SK-N-MC (cell line): ENCODE results near the gene KATNAL1.

Experiments used
- EZH2 ChIP-seq: fragments of 200-600 bp; sonication (generic); IDR thresholded peaks from one replicate; pipeline ENCODE4 v1.6.1; 2017; ENCODE audit warnings: antibody characterized with exemption
- POLR2AphosphoS5 ChIP-seq: IDR thresholded peaks from 2 replicates; pipeline ENCODE4 v1.6.1; 2012; ENCODE audit warnings: mild to moderate bottlenecking, low read depth, low read length, borderline replicate concordance

DNA sequence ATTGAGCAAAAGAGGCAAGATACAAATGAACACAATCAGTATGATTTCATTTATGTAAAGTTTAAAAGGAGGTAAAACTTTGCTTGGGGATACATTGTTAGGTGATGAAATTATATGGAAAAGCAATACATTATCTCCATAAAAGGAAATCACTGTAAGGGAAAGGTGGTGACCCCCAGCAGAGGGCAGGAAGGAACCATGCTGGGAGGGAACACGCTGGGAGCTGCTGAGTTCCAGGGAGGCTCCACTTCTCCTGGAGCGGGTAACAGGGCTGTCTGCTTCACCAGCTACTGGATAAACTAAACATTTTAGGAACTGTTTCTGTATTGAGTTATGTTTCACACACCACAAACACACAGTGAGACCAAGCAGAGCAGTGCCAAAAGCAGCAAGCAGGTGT lies 91.2 kb downstream of the KATNAL1 start:
- peak; percentile 54; the same call in 1 of the 2 replicates for TF ChIP-seq POLR2AphosphoS5
- no peak for TF ChIP-seq EZH2
